NCI-H2107 treated with DMSO at 0.1 percent for 48 hours (cell line): ENCODE data around the gene KIAA0319L.

Source experiments
- DNase-seq: peaks from one replicate; lab custom pipeline; 2025; ENCODE audit not compliant: unreplicated experiment; lab: John Stamatoyannopoulos, UW

KIAA0319L gene

DNA sequence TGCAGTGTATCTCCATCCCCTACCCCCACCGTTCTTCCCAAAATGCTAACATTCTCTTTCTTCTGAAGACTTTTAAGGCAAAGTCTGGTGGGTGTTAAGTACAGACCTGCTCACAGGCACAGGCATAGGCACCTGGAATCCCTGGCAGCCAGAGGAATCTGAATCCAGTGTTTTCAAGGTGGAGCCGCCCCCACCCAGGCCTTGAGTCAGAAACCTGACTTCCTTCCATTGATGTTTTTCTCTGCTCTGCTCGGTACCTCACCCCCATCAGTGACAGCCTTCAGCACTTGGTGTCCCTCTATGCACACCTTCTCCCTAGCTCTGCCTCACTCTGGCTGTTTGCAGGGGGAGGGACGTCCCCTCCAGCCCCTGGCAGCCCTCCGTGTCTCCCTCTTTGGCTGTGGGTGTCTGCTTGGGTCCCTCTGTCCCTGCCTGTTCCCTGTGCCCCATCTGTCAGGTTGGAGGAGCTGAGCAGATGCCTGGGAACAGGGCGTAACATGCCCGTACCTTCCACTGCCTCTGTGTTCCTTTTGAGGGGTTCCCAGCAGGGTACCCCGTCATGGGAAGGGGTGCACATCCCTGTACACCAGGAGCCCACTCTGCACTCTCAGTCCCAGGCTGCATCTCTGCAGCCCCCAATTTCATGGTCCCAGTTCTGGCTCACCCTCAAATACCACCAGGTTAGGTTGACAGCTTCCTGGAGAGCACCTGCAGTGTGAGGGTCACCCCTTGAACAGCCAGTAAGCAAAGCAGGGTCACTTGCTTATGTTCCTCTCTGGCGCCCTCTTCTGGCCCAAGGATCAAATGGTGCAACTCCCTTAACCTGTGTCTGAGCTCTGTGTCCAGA is 7.1 kb upstream of the KIAA0319L start:
- DNase-seq = peak; percentile 44

DNA sequence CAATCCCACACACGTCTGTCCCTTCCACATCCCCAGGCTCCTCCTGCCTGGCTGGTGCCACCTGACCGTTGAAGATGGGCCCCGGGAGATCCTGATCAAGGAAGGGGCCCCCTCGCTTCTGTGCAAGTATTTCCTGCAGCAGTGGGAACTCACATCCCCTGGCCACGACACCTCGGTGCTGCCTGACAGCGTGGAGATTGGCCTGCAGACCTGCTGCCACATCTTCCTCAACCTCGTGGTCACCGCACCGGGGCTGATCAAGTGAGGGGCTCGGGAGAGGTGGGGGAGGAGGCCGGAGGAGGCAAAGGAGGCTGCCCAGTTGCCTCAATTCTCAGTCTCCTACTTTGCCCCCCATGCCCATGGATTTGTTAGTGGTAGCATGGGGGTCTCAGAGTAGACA is 6.0 kb upstream of the KIAA0319L start:
- DNase-seq = no peak

DNA sequence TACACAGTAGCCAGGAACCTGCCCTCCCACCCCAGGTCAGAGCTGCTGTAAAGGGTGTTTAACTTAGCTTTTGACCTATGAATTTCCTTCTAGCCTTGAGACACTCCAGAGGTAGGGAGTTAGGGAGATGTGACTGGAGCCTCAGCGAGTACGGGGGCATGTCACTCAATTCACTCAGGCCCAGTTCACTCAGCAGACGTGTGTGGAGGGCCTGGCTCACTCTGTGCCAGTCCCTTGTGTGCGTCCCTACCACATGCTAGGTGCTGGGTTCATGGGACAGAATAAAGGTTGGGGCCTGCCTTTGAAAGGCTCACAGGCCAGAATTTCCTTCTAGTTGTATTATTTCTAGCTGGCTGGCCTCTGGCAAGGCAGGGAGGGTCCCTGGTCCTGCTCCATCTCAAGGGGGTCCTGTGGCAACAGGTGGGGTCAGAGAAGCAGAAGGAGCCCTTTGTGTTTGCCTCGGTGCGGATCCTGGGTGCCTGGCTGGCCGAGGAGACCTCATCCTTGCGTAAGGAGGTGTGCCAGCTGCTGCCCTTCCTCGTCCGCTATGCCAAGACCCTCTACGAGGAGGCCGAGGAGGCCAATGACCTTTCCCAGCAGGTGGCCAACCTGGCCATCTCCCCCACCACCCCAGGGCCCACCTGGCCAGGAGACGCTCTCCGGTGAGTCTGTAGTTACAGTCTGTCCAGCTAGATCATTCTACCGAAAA is 4.9 kb upstream of the KIAA0319L start:
- no peak for DNase-seq

DNA sequence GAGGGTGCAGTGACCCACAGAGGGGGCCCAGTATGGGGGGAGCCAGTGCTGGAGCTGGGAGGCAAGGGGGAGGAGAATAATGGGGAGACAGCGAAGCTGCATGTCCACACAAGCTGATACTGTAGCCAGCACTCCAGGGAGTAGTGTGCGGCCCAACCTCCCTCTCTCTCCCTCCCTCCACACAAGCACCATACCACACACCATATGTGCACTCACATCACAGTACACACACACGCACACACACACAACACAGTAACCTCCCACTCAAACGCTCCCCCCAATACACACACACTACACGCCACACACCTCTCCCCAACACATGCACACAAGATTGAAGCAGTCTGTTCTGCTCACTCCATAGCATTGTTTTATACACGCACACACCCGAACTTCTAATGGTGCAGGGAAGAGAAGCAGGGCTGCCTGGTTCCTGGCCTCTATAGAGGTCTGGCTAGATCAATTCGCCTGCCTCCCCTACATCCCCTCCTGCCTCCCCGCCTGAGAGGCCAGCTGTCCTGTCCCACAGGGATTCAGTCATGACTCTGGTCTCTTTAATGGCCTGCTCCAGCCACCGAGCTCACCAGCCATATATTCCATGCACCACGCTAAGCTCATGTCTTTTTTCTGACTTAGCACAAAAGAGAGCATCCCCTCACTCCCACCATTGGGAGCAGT is 4.2 kb upstream of the KIAA0319L start:
- no peak for DNase-seq

DNA sequence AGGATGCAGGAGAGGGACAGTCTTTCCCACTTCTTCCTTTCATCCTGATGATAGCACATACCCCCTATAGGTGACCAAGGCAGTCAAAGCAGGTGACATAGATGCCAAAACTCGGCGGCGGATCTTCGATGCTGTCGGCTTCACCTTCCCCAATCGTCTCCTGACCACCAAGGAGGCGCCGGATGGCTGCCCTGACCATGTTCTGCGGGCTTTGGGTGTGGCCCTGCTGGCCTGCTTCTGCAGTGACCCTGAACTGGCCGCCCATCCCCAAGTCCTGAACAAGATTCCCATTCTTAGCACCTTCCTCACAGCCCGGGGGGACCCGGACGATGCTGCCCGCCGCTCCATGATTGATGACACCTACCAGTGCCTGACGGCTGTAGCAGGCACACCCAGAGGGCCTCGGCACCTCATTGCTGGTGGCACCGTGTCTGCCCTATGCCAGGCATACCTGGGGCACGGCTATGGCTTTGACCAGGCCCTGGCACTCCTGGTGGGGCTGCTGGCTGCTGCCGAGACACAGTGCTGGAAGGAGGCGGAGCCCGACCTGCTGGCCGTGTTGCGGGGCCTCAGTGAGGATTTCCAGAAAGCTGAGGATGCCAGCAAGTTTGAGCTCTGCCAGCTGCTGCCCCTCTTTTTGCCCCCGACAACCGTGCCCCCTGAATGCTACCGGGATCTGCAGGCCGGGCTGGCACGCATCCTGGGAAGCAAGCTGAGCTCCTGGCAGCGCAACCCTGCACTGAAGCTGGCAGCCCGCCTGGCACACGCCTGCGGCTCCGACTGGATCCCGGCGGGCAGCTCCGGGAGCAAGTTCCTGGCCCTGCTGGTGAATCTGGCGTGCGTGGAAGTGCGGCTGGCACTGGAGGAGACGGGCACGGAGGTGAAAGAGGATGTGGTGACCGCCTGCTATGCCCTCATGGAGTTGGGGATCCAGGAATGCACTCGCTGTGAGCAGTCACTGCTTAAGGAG is 3.3 kb upstream of the KIAA0319L start:
- no peak for DNase-seq

DNA sequence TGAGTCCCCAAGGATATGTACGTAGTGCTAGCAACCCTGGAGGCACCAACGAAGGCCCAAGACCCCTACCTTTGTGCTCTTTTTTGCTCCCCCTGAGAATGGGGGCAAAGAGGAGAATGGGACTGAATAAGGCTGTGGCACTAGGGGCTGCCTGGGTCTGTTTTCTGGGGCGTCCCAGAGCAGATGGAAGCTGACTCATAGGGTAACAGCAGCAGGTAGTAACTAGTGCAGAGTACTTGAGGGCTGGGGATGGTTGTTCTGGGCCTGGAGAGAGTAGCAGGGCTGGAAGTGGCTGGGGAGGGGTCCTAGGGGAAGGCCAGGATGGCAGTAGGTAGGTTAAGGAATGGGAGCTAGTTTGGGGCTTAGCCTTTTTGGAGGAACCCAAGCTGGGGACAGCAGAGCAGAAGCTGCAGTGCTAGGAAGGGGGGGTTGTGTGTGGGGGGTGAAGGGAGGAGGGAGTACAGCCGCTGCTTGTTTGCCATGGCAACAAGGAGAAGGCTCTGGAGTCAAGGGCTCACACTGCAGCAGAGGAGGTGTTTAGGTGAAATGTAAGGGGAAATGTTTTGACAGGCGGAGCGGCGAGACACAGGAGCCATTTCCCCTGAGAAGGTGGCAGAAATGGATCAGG is 2.2 kb upstream of the KIAA0319L start:
- no peak for DNase-seq

DNA sequence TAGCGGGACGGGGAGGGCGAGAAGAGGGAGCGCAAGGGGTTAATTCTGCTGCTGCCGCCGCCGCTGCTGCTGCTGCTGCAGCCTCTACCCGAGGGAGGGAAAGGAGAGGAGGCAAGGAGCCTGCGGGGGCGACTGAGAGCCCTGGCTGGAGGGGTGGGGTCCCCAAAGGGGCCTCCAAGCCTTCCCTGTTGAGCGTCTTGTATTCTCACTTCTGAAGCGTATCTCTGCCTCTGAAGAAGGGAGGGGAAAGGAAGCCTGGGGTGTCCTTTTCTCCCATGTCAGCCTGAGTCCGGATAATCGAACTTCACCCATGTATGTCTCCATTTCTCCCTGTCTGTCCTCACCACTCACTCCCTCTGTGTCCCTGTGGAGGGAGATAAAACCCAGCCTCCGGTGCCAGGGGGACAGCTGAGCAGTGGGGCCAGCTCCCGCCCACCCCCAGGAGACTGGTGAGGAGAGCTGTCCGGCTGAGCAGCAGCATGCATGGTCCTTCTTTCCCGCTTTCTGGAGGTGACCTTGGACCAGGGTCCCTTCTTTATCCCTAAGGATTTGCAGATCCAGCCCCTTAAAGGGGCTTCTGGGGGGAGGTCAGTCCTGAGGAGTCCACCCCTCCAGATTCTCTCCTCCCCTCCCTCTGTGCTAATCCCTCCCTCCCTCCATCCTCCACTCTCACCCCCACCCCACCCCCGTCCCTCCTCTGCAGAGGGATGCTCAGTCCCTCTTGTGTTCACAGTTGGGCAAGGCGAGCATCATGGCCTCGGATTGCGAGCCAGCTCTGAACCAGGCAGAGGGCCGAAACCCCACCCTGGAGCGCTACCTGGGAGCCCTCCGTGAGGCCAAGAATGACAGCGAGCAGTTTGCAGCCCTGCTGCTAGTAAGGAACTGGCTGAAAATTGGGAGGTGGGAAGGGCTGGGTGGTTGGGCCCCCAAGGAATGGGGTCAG is 1.4 kb upstream of the KIAA0319L start:
- DNase-seq = no peak

DNA sequence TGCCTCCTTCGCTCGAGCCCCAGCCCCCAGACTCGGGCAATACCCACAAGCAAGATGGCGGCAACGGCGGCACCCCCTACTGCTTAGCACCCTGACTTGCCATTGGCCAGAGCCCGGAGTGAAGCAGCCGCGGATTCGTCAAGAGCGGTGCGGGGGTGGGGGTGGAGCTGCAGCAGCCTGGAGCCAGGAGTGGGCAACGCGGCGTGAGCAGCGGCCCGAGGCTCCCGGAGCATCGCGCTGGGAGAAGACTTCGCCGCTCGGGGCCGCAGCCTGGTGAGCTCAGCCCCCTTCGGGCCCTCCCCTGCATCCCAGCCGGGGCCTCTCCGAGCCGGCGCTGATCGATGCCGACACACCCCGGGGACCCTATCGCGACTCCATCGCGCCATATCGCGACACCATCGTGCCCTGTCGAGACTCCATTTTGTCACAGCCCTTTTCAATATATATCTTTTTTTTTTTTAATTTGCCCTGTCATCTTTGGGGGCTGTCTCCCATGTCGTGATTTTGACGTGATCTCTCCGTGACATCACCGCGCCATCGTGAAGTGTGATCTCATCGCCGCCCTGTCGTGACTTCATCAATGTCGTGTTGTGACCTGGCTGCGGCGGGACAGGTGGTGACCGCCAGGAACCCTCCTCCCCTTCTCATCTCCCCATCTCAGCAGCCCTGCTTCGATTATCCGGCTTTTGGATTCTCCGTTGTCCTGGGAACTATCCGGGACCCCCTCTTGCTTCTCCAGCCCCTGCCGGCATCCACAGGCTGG is 589 bp upstream of the KIAA0319L start, which contains the start of gene NCDN:
TSS of gene NCDN (plus strand) at position 189 of the 763 bp plus-strand sequence. CDS start at position 581, 392 bp downstream.
- DNase-seq = peak; percentile 87

DNA sequence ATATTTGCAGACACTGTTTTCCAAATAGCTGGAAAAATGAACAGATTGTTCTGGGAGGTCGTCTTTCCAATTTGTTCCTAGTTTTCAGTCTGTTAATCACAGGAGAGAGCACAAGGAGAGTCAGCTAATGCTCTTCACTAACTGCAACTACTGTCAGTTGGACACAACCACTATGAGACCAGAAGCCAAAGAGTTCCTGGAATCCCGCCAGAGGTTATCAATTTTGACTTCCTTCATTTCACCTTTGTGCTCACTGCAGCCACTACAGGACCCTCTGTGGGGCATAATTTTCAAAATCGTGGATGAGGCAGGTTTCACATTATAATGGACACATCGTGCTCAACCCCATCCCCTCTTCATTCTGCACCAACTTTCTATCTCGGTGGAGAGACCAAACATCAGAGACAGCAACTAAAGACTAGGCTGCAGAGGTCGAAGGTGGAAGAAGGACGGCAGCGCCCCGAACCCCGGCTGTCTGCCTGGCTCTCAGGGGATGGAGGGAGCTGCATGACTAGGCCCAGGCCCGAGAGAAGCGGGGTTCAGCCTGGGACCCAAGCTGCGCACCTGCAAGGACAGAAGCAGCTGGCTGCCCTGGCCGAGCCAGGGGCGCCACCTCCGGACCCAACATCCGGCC is 602 bp downstream of the KIAA0319L start:
- no peak for DNase-seq

DNA sequence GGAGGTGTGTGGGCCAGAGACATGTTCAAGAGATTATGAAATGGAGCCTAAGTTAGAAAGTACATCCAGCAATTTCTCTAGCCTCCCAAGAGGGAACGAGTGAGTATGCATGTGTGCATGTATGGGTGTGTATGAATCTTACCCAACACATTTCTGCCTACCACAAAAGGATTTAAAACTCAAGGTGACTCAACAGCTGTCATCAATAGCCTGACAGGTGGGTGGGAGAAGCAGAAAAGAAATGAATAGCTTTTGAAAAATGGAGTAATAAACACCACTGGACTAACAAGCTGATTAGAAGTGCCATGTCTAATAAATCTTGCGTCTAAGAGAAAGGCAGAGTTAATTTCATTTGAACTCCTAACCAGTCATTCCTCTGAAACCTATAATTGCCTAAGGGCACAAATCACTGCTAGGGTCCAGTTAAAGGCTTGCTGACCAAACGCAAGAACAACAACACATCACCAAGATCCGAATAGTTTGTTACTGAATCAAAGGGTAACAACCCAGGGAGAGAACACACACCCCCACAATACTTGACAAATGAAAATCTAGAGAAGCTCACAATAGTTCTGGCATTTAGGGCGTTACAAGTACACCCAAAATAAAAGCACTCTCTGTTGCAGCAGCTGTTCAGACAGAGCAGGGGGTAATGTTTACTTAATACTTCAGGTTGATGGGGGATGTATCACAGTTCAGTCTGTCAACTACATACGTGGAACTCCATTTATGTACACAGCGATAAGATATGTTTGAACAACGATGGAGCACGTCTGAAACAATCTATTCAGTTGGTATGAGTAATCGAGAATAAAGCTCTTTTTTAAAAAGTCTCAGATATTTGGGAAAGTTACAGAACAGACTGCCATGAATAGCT is 1.4 kb downstream of the KIAA0319L start:
- DNase-seq = peak; percentile 86

DNA sequence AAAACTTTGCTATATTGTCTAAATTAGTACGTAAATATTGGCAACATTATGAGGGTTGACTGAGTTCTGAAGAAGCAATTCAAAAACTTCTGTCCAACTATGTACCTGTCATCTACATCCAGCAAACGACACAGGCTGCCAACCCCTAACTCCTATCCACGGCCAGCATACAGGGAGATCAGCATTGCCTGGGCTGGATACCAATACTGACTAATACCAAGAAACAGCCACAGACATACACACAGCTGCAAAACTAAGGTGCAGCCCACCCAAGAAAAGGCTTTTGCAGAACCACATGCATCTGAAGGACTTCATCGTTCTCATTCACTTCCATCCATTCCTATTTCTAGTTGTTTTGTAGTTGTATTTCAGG is 2.0 kb downstream of the KIAA0319L start:
- no peak for DNase-seq

DNA sequence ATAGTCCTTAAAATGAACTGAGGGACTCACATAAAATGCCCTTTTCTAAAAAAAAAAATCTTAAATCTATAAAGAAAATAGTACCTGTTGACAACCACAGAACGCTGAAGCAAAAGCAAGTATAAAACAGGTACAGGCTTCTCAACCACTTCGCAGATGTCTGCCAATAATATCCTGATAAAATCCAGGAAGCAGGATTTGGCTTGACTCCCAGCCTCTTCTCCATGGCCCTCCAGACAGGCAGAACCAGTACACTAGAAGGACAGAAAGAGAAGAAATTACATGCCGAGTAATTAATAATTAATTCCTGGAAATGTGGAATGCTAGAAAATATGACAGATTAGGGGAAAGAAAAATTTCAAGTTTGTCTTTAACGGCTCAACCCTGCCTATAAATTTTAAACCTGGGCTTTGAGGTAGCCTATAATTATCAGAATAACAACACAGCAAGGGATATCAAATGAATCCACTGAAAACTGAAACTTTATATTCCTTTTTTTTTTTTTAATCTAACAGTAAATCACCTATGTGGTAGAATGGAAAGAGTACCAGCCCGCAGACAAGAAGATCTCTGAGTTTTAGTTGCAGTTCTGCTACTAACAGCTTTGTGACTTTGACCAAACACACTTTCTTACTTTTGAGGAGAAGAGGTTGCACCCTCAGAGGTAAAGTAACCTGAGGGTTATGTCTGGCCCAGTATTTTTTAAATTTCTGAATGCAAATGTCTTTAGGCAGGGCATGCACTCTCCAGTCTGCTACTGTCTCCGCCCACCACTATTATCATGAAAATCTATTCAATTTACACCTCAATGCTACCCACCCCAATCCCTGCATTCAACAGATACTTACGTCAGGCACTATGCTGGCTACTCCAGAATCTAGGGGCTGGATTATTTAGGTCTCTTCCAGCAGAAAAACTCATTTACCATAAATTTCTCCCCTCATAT is 2.7 kb downstream of the KIAA0319L start:
- DNase-seq = peak; percentile 70

DNA sequence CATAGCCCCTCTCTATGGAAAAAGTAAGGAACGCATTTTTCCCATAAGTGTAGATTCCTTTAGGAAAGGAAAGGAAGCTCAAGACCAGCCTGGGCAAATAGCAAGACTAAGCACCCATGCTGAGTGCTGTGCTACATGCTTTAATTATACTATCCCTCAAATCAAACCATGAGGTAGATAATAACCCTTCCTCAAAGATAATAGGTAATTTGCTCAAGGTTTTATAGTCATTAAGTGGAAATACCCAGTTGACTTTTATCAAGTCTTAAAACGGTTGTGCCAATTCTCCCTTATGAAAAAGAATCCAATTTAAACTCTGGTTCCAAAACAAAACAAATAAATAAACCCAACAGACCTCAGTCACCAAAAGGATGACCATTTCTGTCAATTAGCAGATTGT is 3.4 kb downstream of the KIAA0319L start:
- DNase-seq = no peak

DNA sequence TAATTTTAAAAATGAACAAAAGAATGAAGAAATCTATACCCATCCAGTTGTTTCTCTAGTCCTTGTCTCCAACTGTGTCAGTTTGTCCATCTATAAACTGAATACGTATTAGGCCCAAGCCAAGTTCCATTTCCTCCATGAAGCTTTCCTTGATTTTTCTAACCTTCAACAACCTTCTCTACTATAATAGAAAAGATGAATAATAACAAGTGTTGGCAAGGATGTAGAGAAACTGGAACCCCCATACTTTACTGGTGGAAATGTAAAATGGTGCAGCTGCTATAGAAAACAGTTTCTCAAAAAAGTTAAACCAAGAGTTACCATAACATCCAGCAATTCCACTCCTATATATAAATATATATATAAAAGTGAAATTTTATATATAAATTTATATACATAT is 10.6 kb downstream of the KIAA0319L start:
- DNase-seq = no peak

DNA sequence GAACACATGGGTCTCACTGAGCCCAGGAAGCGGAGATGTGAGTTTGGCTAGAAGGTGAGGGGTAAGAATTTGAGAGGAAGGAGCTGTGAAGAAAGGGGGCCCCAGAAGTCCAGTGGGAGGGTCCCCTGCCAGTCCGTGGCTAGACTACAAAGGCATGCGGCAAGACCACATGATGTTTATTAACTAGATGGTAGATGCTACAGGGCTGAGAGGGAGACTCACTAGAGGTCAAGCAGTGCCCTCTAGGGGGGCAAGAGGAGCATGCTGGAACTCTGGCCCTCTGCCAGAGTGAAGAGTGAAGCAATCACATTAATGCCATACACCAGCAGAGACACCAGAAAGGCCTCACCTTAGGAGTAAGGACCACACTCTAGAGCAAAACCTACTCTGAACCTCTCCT is 12.2 kb downstream of the KIAA0319L start:
- no peak for DNase-seq

DNA sequence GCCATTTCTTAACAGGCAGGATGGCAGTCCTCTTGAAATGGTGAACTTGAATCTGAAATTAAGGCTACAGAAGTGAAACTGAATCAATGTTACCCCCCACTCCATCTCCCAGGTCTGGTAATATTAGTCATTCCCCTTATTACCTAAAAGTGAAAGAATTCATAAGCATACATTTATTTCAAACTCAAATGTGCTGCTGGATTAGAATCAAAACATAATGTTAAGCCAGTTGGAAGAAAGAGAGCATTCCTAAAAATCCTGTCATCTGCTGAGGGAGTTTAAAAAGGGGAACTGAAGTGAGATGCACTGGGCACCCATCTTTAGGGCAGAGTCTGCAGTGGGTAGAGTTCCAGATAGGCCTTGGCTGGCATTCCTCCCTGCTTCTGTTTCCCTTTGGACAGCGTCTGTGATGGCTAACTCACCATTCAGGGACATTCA is 17.4 kb downstream of the KIAA0319L start:
- no peak for DNase-seq
